ENCODE data around the gene SHB.
A peak's percentile ranks its signal among the peaks of the same experiment; 100 is the strongest.

SHB gene

DNA sequence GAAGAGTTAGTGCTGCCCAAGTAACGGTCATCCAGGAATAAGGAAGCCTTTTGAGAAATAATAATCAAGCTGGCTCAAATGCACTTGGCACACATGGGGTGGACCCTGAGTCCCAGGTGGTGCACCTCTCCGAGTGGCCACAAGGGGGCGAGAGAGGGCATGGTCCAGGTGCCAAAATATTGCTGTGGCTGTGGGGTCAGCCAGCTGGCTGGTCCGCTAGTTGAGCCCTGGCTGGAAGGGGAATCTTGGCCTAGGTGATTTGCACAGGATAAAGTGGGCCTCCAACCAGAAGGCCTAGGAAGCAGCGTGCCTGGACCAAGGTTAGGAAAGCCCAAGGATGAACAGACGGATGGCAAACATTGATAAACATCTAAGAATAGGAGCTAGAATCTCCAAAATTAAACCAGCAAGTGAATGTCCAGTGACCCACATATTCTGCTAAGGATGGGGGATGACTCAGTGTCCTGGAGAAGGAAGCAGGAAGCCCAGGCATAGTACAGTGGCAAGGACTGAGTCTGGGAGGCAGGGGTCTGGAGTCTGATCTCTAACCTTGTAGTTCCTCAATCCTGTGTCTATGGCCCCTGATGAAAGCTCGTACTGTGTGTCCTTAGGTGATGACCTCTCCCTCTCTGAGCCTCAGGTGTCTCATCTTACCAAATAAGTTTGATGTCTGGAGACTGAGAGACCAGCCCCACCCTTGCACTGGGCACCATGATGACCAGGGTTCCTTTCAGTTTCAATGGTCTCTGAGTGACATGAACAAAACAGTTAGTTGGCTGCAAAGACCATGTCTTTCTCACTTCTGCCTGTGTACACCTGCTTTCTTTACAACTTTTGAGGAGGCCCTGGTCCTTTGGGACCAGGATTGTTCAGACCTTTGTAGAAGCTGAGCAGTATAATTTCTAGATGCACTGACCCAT, 19.2 kb upstream of the SHB start:
- H3K4me3 ChIP-seq (ENCODE audit: low read depth, low read length): no peak overlapping the region

DNA sequence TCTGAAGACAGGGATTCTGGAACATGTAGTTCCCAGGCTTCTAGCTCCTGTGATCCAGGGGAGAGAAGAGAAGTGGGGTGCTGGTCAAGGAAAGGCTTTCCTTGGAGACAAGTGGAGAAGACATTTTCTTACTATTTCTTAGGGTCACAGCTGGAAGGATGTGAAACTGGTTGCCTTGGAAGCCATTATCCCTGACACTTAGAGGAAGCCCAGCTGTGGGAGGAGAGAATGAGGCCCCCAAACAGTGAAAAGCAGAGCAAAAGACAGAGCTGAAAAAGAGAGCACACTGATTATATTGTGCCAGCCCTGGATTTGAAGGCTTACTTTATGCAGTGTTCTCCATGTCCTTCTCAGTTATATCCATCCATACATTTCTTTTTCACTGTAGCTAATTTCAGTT, 17.5 kb upstream of the SHB start:
- no peak overlapping the region for H3K4me3 ChIP-seq (ENCODE audit: low read depth, low read length)

DNA sequence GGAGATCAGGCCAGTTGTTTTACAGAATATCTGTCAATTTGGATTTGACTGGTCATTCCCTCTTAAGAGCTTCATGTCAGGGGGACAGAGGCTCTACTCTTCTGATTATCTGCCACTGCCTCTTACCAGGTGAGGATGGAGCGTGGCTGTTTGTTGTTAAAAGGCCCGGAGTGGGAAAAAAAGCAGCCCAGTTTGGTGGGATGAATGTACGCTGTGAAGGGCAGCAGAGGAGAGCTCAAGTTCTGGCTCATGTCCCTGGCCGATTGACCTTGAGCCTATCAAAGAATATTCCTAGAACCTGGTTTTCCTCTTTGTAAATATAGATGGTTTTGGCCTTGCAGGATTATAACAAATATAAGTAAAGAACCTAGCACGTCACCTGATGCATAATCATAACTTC, 16.3 kb upstream of the SHB start:
- no peak overlapping the region for H3K4me3 ChIP-seq (ENCODE audit: low read depth, low read length)

GRCh38 chr9:38084556-38084880, 15.5 kb upstream of the SHB start:
- no peak overlapping the region for H3K4me3 ChIP-seq (ENCODE audit: low read depth, low read length)

GRCh38 chr9:38083858-38084555, 15.0 kb upstream of the SHB start:
- no peak overlapping the region for H3K4me3 ChIP-seq (ENCODE audit: low read depth, low read length)

- H3K4me3 ChIP-seq (ENCODE audit: low read depth, low read length): no peak overlapping the region
These were observed 13.6 kb upstream of the SHB start for GRCh38 chr9:38082446-38083287.

DNA sequence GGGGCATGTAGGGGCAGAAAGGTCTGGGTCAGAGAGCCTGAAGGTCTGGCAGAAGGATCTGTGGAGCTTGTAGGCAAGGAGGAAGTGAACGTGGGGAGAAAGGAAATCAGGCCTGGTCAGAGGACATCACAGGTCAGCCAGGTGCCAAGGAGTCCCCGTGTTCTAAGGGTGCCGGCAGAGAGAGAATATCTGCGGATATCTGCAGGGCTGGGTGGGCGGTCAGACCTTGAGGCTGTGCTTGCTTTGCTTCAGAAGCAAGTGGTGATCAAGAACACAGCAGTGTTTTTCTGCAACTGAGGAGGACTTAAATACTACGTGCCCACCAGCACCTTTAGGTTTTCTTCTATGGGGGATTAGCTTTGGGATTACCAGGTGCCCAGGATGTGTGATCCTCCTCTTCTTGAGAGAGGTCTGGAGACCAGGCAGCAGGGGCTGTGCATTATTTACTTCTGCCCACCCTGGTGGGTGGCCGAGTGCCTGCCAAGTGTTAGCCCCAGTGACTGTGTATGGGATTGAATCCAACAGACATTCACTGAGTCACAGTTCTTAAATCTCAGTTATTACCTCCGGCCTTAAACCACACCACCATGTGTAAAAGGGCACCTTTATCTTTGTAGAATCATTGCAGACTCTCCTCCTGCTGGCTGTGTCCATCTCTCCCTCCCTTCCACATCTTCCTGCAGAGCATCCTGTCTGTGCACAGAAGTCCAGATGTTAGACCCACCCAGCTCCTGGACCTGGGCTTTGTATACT, 12.5 kb upstream of the SHB start:
- H3K4me3 ChIP-seq (ENCODE audit: low read depth, low read length): no peak overlapping the region

DNA sequence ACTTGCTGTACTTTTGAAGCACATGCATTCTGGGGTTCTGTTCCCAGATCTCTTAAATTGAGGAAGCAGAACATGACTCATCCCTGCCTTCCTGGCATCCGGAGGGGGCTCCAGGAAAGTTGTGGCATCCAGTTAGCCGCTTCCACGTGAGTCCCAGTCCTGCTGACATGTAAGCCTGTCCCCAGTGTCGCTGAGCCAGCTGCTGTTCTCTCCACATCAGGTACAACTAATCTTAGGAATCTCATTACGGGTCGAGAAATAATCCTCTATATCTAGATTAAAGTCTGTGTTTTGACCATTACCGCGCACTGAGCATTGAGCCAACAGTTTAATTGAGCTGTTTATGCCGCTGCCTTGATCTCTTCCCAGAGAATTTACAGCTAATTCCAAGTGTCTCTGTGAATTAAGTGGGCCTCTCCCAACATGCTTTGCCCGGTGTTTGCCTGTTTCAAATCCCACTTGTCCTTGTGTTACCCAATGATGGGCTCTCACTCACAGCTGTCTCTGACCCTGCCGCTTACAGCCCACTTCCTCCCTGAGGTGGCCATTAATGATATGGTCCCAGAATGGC, 10.5 kb upstream of the SHB start:
- H3K4me3 ChIP-seq (ENCODE audit: low read depth, low read length): no peak overlapping the region

GRCh38 chr9:38075272-38075671, 6.2 kb upstream of the SHB start:
- no peak overlapping the region for H3K4me3 ChIP-seq (ENCODE audit: low read depth, low read length)

DNA sequence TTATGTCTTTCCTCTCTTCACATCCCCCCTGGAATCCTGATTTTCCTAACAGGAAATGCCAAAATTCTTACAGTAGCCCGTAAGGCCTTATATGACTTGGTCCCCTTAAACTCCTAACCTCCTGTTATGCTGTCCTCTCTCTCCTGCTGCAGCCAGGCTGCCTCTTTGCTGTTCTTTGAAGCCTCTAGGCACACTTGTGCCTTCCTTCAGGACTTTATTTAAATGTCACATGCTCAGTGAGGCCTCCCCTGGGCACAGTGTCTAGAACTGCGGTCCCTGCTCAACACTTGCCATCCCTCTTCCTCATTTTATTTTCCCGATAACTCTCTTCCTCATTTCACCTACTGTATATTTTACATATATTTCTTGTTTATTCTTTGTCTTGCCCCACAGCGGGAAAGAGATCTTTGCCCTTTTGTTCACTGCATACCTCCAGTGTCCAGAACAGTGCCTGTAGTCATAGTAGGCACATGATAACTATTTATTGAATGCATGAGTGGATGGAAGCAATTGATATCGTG, 5.5 kb upstream of the SHB start:
- H3K4me3 ChIP-seq (ENCODE audit: low read depth, low read length): no peak overlapping the region

DNA sequence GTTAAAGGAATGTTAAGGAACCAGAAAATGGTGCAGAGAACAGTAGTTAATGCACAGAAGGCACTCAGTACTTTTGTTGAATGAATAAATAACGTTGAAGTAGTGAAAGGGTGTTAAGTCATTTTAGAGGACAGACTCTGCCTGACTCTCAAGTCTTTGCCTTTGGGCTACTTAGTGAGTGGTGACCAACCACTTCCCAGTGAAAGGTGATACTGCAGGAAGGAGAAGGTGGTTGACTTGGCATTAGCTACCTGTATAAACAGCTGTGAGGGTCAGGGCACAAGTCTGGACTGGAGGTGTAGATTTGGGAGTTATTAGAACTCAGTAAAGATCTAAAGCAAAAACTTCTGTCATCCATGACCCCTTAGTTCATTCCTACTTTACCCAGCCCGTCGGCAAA, 4.9 kb upstream of the SHB start:
- H3K4me3 ChIP-seq (ENCODE audit: low read depth, low read length): no peak overlapping the region

DNA sequence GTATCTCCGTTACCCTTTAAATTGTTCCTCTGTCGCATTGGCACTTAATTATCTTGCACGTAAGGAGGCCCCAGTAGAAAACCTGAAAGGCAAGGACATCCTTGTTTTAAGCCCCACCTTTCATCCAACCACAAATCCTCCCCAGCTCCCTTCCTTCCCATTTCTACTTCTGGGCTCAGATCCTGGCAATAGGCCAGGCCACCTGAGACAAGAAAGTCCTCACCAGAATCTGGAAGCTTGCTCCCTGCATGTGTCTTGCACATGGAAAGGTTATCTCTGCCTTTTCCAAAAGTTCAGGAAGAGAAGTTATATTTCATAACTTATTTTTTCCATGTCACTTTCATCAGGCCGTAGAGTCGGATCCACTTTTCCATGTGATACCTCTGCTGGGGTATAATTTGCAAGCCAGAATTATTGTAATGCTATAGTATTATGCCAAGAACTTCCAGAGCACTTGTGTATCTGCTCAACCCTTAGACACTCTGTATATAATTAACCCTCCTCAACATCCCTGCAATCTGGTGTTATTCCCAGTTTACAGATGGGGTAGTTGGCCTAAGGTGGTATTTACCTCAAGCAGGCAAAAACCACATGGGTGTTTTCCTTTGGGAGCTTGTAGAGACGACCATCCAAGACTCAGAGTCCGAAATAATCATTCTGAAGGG, 2.6 kb upstream of the SHB start:
- no peak overlapping the region for H3K4me3 ChIP-seq (ENCODE audit: low read depth, low read length)

GRCh38 chr9:38067859-38068681, 957 bp downstream of the SHB start:
- H3K4me3 ChIP-seq (ENCODE audit: low read depth, low read length): peak overlapping the region; percentile 63

- peak overlapping the region; percentile 63 for H3K4me3 ChIP-seq (ENCODE audit: low read depth, low read length)
These were observed 1.8 kb downstream of the SHB start for GRCh38 chr9:38066914-38067858.

DNA sequence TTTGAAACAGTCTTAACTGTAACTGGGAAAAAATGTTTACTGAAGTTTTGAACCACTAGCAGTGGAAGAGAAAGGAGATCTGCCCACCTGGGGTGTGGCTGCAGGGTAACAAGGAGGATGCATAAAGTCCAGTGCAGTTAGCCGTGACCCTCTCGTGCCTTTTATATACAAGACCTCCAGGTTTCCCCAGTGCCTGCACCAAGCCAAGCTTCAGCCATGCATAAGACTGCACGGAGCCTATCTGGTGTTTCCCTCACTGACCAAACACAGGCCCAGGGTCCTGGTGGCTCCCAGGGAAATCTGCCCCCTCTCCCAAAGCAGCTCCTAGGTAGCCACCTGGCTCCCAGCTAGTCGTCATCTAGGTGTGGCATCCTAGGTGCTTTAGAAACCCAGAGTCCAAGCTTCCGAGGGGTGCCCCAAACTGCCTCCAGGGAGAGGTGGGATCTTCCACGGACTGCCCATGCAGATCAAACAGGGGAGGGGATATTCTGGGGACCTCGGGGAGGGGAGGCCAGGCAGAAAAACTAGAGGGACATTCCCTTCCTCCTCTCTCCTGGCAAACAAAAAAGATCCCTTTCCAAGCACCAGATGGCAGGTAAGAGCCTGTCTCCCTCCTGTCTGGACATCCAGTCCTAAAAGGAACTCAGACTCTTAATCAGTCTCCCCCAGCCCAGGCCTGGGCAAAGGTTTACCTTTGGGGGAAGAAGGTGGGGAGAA, 2.7 kb downstream of the SHB start:
- H3K4me3 ChIP-seq (ENCODE audit: low read depth, low read length): peak overlapping the region; percentile 63

DNA sequence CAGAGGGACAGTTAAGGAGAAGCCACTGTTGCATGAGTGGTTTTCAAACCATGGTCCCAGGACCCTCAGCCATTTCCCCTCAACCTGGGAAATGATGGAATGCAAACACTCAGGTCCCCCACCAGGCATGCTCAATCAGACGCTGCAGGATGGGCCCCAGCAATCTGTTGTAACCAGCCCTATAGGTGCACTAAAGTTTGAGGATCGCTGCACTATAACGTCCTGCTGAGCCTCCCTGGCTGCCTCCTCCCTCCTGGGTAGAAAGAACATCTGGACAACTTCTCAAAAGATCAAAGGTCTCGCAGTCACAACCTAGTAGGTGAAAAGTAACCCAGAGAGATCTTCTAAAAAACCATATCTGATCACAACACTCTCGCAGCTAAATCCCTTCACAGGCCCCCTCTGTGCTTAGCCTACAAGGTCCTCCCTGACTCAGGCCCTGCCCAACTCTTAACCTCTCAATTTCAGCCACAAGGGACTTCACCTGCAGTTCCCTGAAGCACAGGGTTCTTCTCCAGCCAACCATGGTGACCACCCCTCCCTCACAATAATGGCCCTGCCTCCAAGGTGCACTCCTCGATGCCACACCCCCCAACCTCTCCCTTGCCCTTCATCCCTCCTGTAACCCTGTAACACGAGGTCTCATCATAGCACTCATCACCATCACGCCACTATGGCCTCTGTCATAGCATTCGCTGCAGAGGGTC, 3.5 kb downstream of the SHB start:
- no peak overlapping the region for H3K4me3 ChIP-seq (ENCODE audit: low read depth, low read length)

Data from iPS-11a (cell line).